ENCODE data around the gene GDPD5. TPM values are rescaled to one million over a fixed set of nuclear protein-coding genes. Genes with fewer than 3 reads are reported as not detected.
A peak's percentile ranks its signal among the peaks of the same experiment; 100 is the strongest.

The GDPD5 gene
- total RNA-seq, 1 experiment from 2014 or later: 7.8 TPM

DNA sequence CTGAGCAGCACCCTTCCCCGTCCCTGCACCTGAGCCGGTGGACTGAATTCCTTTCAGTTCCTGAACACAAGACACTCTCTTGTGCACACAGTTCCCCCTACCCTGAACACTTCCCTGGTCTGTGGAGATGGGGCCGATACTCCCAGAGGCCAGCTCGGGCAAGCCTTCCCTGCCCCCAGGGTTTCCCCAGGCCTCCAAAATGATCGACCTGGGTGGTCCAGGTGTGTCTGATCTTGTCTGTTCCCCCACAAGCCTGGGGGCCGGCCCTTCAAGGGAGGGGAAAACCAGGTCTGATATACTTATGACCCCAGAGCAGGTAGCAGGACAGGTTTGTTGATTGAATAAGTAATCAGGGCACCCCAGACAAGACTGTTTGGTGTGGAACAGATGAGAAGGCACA, 52.1 kb downstream of the GDPD5 start:
- Histone ChIP-seq H3K56ac (ENCODE audit: insufficient read length, low read depth, low read length) (no peak overlapping the region), H4K8ac (replicated peaks; ENCODE audit: insufficient read length, low read depth, low read length) (no peak overlapping the region), H3K4ac (ENCODE audit: low read depth, low read length) (no peak overlapping the region), H3K79me2 (ENCODE audit: insufficient read depth, low read length) (no peaks in the 10 kb centered on the region), H4K5ac (ENCODE audit: insufficient read length, low read depth, low read length) (no peak overlapping the region), H2BK5ac (ENCODE audit: insufficient read length, low read length) (no peak overlapping the region), H3K27ac (ENCODE audit: insufficient read length, low read depth, low read length) (no peak overlapping the region), H3K23me2 (ENCODE audit: insufficient read length, low read depth, low read length, poor library complexity, severe bottlenecking) (no peaks in the 10 kb centered on the region), H2BK12ac (ENCODE audit: insufficient read length, low read depth, low read length) (no peak overlapping the region), H3K4me2 (ENCODE audit: insufficient read depth, insufficient read length, low read length) (no peak overlapping the region), H2BK15ac (ENCODE audit: low read depth, low read length) (no peak overlapping the region), H3K9me3 (ENCODE audit: control insufficient read depth, low read depth, low read length) (no peaks in the 10 kb centered on the region), H2BK120ac (ENCODE audit: low read depth, low read length, poor library complexity, severe bottlenecking) (no peak overlapping the region), H3K14ac (ENCODE audit: insufficient read depth, low read length) (no peak overlapping the region), H2AK5ac (ENCODE audit: insufficient read length, low read length) (no peak overlapping the region), H3K23ac (ENCODE audit: insufficient read length, low read depth, low read length) (no peak overlapping the region), H3K27me3 (ENCODE audit: insufficient read depth, low read length) (no peaks in the 10 kb centered on the region), H3K4me1 (ENCODE audit: insufficient read depth, low read length) (no peaks in the 10 kb centered on the region), H2AFZ (ENCODE audit: low read length) (no peak overlapping the region), H4K20me1 (ENCODE audit: control insufficient read depth, insufficient read depth, insufficient read length) (no peaks in the 10 kb centered on the region), H3T11ph (ENCODE audit: low read length) (no peak overlapping the region), H2BK20ac (ENCODE audit: low read depth, low read length, poor library complexity, severe bottlenecking) (no peak overlapping the region), H3K79me1 (ENCODE audit: insufficient read depth, low read depth, low read length, poor library complexity, severe bottlenecking) (no peaks in the 10 kb centered on the region), H3K18ac (ENCODE audit: insufficient read length, low read depth, low read length) (no peak overlapping the region), H3K9ac (ENCODE audit: extremely low read depth, insufficient read length, low read length) (no peak overlapping the region), H4K91ac (ENCODE audit: insufficient read length, low read depth, low read length) (no peak overlapping the region)
- Mint-ChIP-seq H3K4me3 (no peak overlapping the region; a peak in 1 of 5 replicates), H3K27ac (peak overlapping the region in 2 of 3 experiments; percentile 16 to 57; a peak in 1 of 7 replicates), H3K27me3 (ENCODE audit: low read depth) (no peaks in the 10 kb centered on the region; the same call in 1 of the 2 replicates), H3K4me1 (peaks cover 25 to 42% of the 10 kb centered on the region in 2 experiments), H3K36me3 (ENCODE audit: insufficient read depth in 1 of 3, low read depth in 3 of 3) (no peaks in the 10 kb centered on the region), H3K9me3 (no peaks in the 10 kb centered on the region; a peak in 1 of 5 replicates)
- no peak for DNase-seq
- no CpG with 5 or more reads among the region's 6 CpGs for WGBS (ENCODE audit: extremely low coverage, insufficient read length, low lambda C conversion rate)
- no peak for TF ChIP-seq CTCF (conservative IDR thresholded peaks at IDR 0.05)
